Type B pancreatic cell (in vitro differentiated cells): ENCODE results near the gene SPOCK1. TPM values are rescaled to one million over a fixed set of nuclear protein-coding genes. Genes with fewer than 3 reads are reported as not detected.

ENCODE experiments used
- DNase-seq: peaks from one replicate; pipeline ENCODE4 v3.0.0; 2021; ENCODE audit warnings: mixed read lengths; ENCODE audit not compliant: unreplicated experiment; ENCODE audit errors: extremely low spot score
- H3K27ac Mint-ChIP-seq: 2 replicates; pipeline ENCODE4 v1.8.0; 2021; ENCODE audit warnings: mild to moderate bottlenecking, mixed read lengths
- H3K27me3 Mint-ChIP-seq: 2 replicates; pipeline ENCODE4 v1.8.0; 2021; ENCODE audit warnings: mixed read lengths
- H3K36me3 Mint-ChIP-seq: 2 replicates; pipeline ENCODE4 v1.8.0; 2021; ENCODE audit warnings: mixed read lengths
- H3K4me1 Mint-ChIP-seq: one replicate; pipeline ENCODE4 v1.8.0; 2021; ENCODE audit warnings: mixed read lengths; ENCODE audit not compliant: unreplicated experiment
- H3K4me3 Mint-ChIP-seq: 2 replicates; pipeline ENCODE4 v1.8.0; 2021; ENCODE audit warnings: mild to moderate bottlenecking, mixed read lengths
- H3K9me3 Mint-ChIP-seq: 2 replicates; pipeline ENCODE4 v1.8.0; 2021; ENCODE audit warnings: mixed read lengths
- CTCF ChIP-seq: fragments of 200-600 bp; sonication (generic); conservative IDR thresholded peaks from 2 replicates; pipeline ENCODE4 v1.5.0; 2021; ENCODE audit warnings: antibody characterized with exemption, mild to moderate bottlenecking
- total RNA-seq: library from RNA; stranded (reverse); gene quantifications from 2 replicates; pipeline ENCODE4 v1.2.1, GENCODE V29; 2021; ENCODE audit warnings: low replicate concordance

Gene SPOCK1
- total RNA-seq, 1 donor from 2014 or later = 45.1 TPM

- H3K27me3 Mint-ChIP-seq = no peaks in the 10 kb centered on the region
- no peak overlapping the region for H3K27ac Mint-ChIP-seq
- no peak for TF ChIP-seq CTCF
- H3K4me3 Mint-ChIP-seq = no peak overlapping the region
- DNase-seq = no peak
- H3K9me3 Mint-ChIP-seq = no peaks in the 10 kb centered on the region
- no peaks in the 10 kb centered on the region for H3K36me3 Mint-ChIP-seq
- H3K4me1 Mint-ChIP-seq = peaks cover 5% of the 10 kb centered on the region
These were observed 246.6 kb downstream of the SPOCK1 start for GRCh38 chr5:137252512-137252911.

DNA sequence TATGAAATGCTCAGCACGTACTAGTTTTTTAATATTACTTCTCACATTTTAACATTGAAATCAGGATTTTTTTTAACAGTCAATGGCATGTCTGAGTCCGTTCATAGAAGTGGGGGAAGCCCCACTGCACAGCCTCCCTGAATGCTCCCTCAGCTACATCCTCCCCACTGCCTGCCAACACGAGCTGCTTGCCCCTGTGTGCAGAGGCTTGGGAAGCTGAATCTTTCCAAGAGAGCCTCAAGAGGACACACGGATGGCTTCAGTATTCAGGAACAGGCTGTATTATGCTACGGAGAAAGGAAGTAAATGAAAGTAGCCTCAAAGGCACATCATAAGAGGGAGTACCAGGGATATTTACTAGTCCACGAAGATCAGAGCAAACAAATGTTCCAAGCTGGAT is 248.7 kb downstream of the SPOCK1 start:
- no peaks in the 10 kb centered on the region for H3K9me3 Mint-ChIP-seq
- no peak for DNase-seq
- peaks cover 8% of the 10 kb centered on the region for H3K27me3 Mint-ChIP-seq
- H3K36me3 Mint-ChIP-seq = no peaks in the 10 kb centered on the region
- no peak for TF ChIP-seq CTCF
- H3K4me1 Mint-ChIP-seq = peaks cover 5% of the 10 kb centered on the region
- H3K4me3 Mint-ChIP-seq = no peak overlapping the region
- H3K27ac Mint-ChIP-seq = no peak overlapping the region

- peaks cover 8% of the 10 kb centered on the region for H3K27me3 Mint-ChIP-seq
These were observed 250.6 kb downstream of the SPOCK1 start for GRCh38 chr5:137248527-137248926.

DNA sequence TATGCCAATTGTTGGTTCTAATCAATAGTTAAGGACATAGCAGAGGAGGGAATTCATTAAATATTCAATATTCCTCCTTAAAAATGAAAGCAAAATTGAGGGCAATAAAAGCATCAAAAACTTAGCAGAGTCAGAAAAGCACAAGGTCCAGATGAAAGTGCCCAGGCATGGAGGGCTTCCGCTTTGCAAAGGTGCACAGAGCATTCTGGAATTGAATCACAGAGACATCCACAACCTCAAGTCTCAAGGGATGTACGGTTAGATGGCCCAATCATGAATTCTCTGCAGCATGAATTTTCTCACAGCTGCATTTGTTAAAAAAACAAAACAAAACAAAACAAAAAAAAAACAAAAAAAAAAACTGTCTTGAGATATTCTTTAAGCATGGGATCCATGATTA is 253.7 kb downstream of the SPOCK1 start:
- H3K27ac Mint-ChIP-seq = no peak overlapping the region
- no peaks in the 10 kb centered on the region for H3K4me1 Mint-ChIP-seq
- TF ChIP-seq CTCF = no peak
- DNase-seq = no peak
- H3K4me3 Mint-ChIP-seq = no peak overlapping the region
- H3K27me3 Mint-ChIP-seq = peaks cover 8% of the 10 kb centered on the region
- H3K36me3 Mint-ChIP-seq = no peaks in the 10 kb centered on the region
- H3K9me3 Mint-ChIP-seq = no peaks in the 10 kb centered on the region

More at GRCh38 chr5:137248527-137248926, 250.6 kb downstream of the SPOCK1 start:
- Mint-ChIP-seq H3K4me3 (no peak overlapping the region), H3K4me1 (no peaks in the 10 kb centered on the region), H3K36me3 (no peaks in the 10 kb centered on the region), H3K27ac (no peak overlapping the region), H3K9me3 (no peaks in the 10 kb centered on the region)
- no peak for DNase-seq
- TF ChIP-seq CTCF = no peak

GRCh38 chr5:137240285-137240684 is 258.8 kb downstream of the SPOCK1 start:
- no peaks in the 10 kb centered on the region for H3K36me3 Mint-ChIP-seq
- H3K27ac Mint-ChIP-seq = no peak overlapping the region
- peaks cover 13% of the 10 kb centered on the region for H3K4me1 Mint-ChIP-seq

More at GRCh38 chr5:137240285-137240684, 258.8 kb downstream of the SPOCK1 start:
- peaks cover 6% of the 10 kb centered on the region for H3K9me3 Mint-ChIP-seq
- H3K4me3 Mint-ChIP-seq = no peak overlapping the region
- no peak for TF ChIP-seq CTCF
- H3K27me3 Mint-ChIP-seq = no peaks in the 10 kb centered on the region
- no peak for DNase-seq
